Stimulated activated effector memory CD8-positive, alpha-beta T cell treated with anti-CD3 and anti-CD28 coated beads, Interleukin-12 subunit alpha, Interleukin-12 subunit beta, amount 100 ng/mL, for 72 hours (primary cell): ENCODE data around the gene C2CD2.

Source experiments
- ATAC-seq: fragments of 150-1000 bp; cut with Tn5 transposase; 2 replicates; pipeline ENCODE4 v1.10.0; 2021
- DNase-seq, 2 donors: peaks; one replicate each; pipeline ENCODE4 v3.0.0; 2021 to 2022; ENCODE audit warnings: low spot score in 2 of 2
- H3K27ac Mint-ChIP-seq: one replicate; pipeline ENCODE4 v1.8.0; 2022; ENCODE audit warnings: mild to moderate bottlenecking, mixed read lengths
- H3K36me3 Mint-ChIP-seq: one replicate; pipeline ENCODE4 v1.8.0; 2022; ENCODE audit warnings: mild to moderate bottlenecking, mixed read lengths
- H3K4me1 Mint-ChIP-seq: one replicate; pipeline ENCODE4 v1.8.0; 2022; ENCODE audit warnings: mixed read lengths
- H3K4me3 Mint-ChIP-seq: one replicate; pipeline ENCODE4 v1.8.0; 2022; ENCODE audit warnings: mild to moderate bottlenecking, mixed read lengths
- H3K9me3 Mint-ChIP-seq: one replicate; pipeline ENCODE4 v1.8.0; 2022; ENCODE audit warnings: mixed read lengths

Gene C2CD2

DNA sequence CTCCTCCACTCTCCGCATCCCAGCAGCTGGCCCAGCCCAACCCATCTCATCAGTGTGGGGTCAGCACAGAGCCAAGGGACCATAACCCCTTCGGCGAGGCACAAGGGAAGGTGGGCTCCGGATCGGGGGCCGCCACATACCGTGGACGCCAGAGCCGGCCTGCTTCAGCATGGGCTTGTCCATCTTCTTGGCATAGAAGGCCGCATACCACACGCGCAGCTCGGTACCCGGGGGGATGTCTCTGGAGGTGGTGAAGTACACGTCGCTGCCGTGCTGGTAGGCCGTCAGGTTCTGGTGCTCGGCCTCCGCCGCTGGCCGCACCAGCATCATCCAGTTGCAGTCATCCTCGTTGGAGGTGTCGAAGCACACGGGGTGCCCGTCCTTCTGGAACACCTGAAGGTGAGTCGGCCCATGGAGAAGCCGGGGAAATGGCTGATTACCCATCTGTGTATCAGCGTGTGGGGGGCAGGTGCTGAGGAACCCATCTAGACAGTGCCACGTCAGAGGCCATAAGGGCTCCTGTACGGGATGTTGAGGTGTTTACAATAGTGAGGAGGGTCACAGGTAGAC is 99.3 kb downstream of the C2CD2 start:
- Mint-ChIP-seq H3K9me3 (no peaks in the 10 kb centered on the region), H3K4me3 (no peak overlapping the region), H3K36me3 (peaks cover 62% of the 10 kb centered on the region), H3K4me1 (no peaks in the 10 kb centered on the region), H3K27ac (no peak overlapping the region)
- no peak for DNase-seq
- no peak for ATAC-seq

GRCh38 chr21:41852929-41853320 is 100.9 kb downstream of the C2CD2 start:
- peaks cover 66% of the 10 kb centered on the region for H3K36me3 Mint-ChIP-seq
- no peak overlapping the region for H3K27ac Mint-ChIP-seq
- H3K9me3 Mint-ChIP-seq = no peaks in the 10 kb centered on the region
- H3K4me1 Mint-ChIP-seq = no peaks in the 10 kb centered on the region
- H3K4me3 Mint-ChIP-seq = no peak overlapping the region
- DNase-seq (no peak), ATAC-seq (no peak)

GRCh38 chr21:41852151-41852928 is 101.5 kb downstream of the C2CD2 start:
- Mint-ChIP-seq H3K4me1 (no peaks in the 10 kb centered on the region), H3K4me3 (no peak overlapping the region), H3K36me3 (peaks cover 62% of the 10 kb centered on the region), H3K27ac (no peak overlapping the region), H3K9me3 (no peaks in the 10 kb centered on the region)
- no peak for DNase-seq
- ATAC-seq = no peak

DNA sequence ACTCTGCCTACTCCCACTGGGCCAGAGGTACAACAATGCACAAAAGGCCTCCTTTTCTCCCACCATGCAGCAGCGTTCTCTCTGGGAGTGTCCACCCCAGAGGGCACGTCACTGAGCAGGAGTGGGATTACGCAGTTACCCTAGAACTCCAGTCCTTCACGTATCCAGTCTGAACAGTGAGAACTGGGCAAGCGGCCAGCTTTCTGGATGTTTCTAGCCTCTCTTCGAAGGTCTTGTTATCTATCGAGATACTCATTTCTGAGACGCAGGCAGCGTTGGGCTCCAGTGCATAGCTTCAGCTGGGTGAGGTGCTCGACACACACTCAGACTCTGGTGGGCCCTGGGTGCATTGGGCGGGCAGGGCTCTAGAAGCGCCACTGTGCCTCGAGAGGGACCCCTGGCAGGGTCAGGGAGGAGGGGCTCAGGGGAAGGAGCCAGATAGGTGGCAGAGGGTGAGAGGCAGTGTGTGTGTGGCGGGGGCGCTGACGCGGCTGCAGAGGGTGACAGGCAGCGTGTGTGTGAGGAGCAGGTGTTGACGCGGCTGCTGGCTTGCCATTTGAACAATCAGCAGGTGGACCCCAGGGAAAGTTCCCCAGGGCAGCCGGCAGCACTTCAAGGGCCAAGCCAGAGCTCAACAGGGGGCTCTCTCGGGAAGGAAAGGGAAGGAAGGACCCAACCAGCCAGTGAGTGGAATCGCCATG is 102.6 kb downstream of the C2CD2 start:
- no peak for DNase-seq
- Mint-ChIP-seq H3K36me3 (peaks cover 54% of the 10 kb centered on the region), H3K4me1 (no peaks in the 10 kb centered on the region), H3K4me3 (no peak overlapping the region), H3K27ac (no peak overlapping the region), H3K9me3 (no peaks in the 10 kb centered on the region)
- no peak for ATAC-seq

- Mint-ChIP-seq H3K27ac (no peak overlapping the region), H3K36me3 (peaks cover 60% of the 10 kb centered on the region), H3K9me3 (no peaks in the 10 kb centered on the region), H3K4me1 (no peaks in the 10 kb centered on the region), H3K4me3 (no peak overlapping the region)
- DNase-seq (no peak), ATAC-seq (no peak)
Measured at GRCh38 chr21:41850085-41850484, 103.7 kb downstream of the C2CD2 start.

DNA sequence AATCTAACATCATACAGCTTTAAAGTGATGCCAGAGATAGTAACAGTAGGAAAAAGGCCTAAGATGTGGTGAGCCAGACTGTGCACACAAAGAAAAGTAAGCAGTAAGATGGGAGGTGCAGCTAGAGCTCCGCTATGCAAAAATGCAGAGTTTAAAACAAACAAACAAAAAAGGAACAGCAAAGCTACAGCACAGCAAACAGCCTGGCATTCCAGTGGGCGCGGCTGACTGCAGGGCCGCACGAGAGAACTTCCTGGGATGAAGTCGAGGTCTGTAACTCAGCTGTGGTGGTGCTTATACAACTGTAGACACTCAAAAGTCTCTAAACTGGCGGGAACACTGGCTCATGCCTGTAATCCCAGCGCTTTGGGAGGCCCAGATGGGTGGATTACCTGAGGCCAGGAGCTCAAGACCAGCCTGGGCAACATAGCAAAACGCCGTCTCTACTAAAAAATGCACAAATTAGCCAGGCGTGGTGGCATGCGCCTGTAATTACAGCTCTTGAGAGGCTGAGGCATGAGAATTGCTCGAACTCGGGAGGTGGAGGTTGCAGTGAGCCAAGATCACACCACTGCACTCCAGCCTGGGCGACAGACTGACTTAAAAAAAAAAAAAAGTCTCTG is 104.7 kb downstream of the C2CD2 start:
- no peak for ATAC-seq
- no peak overlapping the region for H3K4me3 Mint-ChIP-seq
- no peak for DNase-seq
- H3K27ac Mint-ChIP-seq = no peak overlapping the region
- peaks cover 53% of the 10 kb centered on the region for H3K36me3 Mint-ChIP-seq
- no peaks in the 10 kb centered on the region for H3K4me1 Mint-ChIP-seq
- no peaks in the 10 kb centered on the region for H3K9me3 Mint-ChIP-seq

DNA sequence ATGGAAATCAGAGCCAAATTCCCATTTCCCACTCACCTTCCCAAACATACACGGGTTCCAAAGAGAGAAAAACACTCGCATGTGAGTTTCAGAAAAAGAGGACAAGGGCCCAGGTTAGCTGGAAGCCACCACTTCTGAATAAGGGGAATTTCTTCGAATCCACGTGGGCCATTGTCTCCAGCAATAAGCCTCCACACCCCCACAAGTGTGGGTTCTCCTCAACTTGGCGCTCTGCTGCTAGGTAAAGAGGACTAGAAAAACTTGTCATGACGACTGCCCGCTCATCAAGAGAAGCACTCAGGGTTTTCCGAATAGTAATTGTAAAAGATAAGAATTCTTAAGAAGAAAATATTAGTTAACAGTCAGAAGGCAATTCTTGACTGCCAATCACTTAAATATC is 105.3 kb downstream of the C2CD2 start:
- peaks cover 52% of the 10 kb centered on the region for H3K36me3 Mint-ChIP-seq
- no peak overlapping the region for H3K4me3 Mint-ChIP-seq
- H3K9me3 Mint-ChIP-seq = no peaks in the 10 kb centered on the region
- no peak overlapping the region for H3K27ac Mint-ChIP-seq
- H3K4me1 Mint-ChIP-seq = no peaks in the 10 kb centered on the region
- DNase-seq (no peak), ATAC-seq (no peak)

DNA sequence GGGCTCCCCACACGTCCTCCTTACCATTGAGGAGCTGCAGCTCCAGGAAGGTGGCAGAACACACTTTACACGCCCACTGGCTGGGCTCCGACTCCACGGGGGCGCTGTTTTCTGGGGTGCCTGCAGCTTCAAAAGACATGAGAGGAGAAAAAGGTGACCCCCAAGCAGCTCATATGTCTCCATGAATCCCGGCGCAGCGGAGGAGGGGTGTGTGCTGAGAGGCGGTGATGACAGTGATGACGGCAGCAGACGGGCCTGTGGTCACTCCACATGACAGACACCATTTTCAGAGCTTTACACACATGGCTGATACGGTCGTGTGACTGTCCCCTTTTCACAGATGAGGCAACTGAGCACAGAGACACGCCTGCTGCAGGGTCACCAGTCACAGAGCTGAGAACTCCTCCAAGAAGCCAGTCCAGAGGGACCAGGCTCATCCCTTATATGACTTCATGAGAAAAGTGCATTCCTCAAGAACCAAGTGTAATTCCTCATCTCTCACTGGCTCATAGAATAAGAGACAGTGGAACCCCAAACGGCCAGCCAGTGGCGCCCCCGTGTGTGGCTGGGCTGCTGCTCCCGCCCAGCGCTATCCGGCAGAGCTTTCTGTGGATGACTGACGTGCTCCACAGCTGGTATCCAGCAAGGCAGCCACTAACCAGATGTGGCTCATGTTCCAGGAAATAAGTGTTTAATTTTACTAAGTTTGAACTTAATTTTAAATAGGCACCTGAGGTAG is 106.6 kb downstream of the C2CD2 start:
- no peak for DNase-seq
- Mint-ChIP-seq H3K27ac (no peak overlapping the region), H3K4me1 (no peaks in the 10 kb centered on the region), H3K36me3 (peaks cover 43% of the 10 kb centered on the region), H3K4me3 (no peak overlapping the region), H3K9me3 (no peaks in the 10 kb centered on the region)
- no peak for ATAC-seq

GRCh38 chr21:41846536-41846935 is 107.3 kb downstream of the C2CD2 start:
- Mint-ChIP-seq H3K9me3 (no peaks in the 10 kb centered on the region), H3K36me3 (peaks cover 43% of the 10 kb centered on the region), H3K4me1 (no peaks in the 10 kb centered on the region), H3K4me3 (no peak overlapping the region), H3K27ac (no peak overlapping the region)
- no peak for DNase-seq
- ATAC-seq = no peak

GRCh38 chr21:41846033-41846317 is 107.8 kb downstream of the C2CD2 start:
- DNase-seq (no peak), ATAC-seq (no peak)
- Mint-ChIP-seq H3K4me1 (no peaks in the 10 kb centered on the region), H3K4me3 (no peak overlapping the region), H3K36me3 (peaks cover 43% of the 10 kb centered on the region), H3K9me3 (peaks cover 4% of the 10 kb centered on the region), H3K27ac (no peak overlapping the region)

DNA sequence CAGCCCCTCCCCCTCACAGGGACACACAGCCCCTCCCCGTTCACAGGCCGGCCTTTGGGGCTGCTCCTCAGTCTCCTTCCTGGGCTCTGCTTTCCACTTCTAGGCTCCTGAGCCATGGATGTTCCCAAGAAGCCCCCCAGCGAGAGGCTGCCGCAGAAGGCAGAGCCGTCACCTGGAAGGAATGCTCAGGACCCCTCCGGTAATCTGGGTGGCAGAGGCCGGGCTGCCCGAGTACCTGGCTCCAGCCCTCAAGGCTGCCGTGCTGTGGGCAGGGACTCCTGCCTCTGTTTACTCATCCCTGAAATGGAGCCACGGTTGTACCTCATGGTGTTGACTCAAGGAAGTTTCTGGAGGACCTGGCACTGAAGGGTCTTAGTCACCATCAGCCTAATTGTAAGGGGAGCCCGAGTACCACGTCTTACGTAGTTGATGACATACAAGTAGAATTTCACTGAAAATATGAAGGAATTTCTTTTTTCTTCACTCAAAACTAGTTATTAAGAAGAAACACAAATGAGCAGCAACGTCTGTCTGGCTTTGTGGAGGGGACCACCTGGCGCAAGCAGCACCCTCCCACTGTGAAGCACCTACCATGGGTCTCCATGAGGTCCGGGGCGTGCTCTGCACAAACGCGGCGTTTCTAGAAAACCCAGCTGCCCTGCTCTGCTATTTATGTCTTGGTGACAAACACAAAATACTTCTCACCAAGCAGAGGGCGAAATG is 108.3 kb downstream of the C2CD2 start:
- H3K36me3 Mint-ChIP-seq = peaks cover 41% of the 10 kb centered on the region
- peaks cover 8% of the 10 kb centered on the region for H3K9me3 Mint-ChIP-seq
- no peak for ATAC-seq
- no peak overlapping the region for H3K4me3 Mint-ChIP-seq
- no peaks in the 10 kb centered on the region for H3K4me1 Mint-ChIP-seq
- DNase-seq = no peak
- no peak overlapping the region for H3K27ac Mint-ChIP-seq

GRCh38 chr21:41843584-41843983 is 110.2 kb downstream of the C2CD2 start:
- DNase-seq = no peak
- peaks cover 23% of the 10 kb centered on the region for H3K36me3 Mint-ChIP-seq
- no peak overlapping the region for H3K4me3 Mint-ChIP-seq
- no peaks in the 10 kb centered on the region for H3K4me1 Mint-ChIP-seq
- H3K27ac Mint-ChIP-seq = peak overlapping the region; percentile 0
- no peak for ATAC-seq
- peaks cover 8% of the 10 kb centered on the region for H3K9me3 Mint-ChIP-seq

DNA sequence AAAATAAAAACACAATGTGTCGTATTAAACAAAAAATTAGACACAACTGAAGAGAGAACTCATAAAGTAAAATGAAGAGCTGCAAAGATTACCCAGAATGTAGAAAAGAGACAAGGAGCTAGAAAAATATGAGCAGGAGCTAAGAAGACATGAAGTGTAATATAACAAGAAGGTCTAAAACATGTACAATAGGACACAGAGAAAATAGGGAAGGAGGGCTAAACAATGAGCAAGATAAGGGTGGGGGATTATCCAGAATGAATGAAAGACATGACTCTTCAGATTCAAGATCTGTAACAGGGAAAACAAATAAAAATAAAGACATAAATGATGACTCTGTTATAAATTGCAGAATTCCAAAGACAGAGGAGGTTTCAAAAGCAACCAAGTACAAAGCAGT is 112.9 kb downstream of the C2CD2 start:
- Mint-ChIP-seq H3K9me3 (peaks cover 8% of the 10 kb centered on the region), H3K4me3 (no peak overlapping the region), H3K4me1 (no peaks in the 10 kb centered on the region), H3K36me3 (peaks cover 38% of the 10 kb centered on the region), H3K27ac (no peak overlapping the region)
- DNase-seq (no peak), ATAC-seq (no peak)

- H3K4me1 Mint-ChIP-seq = no peaks in the 10 kb centered on the region
- no peak for ATAC-seq
Measured at GRCh38 chr21:41839387-41840000, 114.3 kb downstream of the C2CD2 start.

More at GRCh38 chr21:41839387-41840000, 114.3 kb downstream of the C2CD2 start:
- no peak for DNase-seq
- H3K4me3 Mint-ChIP-seq = no peak overlapping the region
- H3K9me3 Mint-ChIP-seq = peaks cover 8% of the 10 kb centered on the region
- H3K36me3 Mint-ChIP-seq = peaks cover 45% of the 10 kb centered on the region
- H3K27ac Mint-ChIP-seq = no peak overlapping the region
